DMS53 (cell line): ENCODE measurements around the gene PCNP.
"Not testable (repeated sequence)": the region's sequence is repeated elsewhere in the genome, so short reads cannot be mapped to it uniquely, and the experiment has no call there.

Experiments
- DNase-seq: peaks from one replicate; lab custom pipeline; 2025; lab: John Stamatoyannopoulos, UW

PCNP gene

GRCh38 chr3:101633186-101633585, 59.2 kb downstream of the PCNP start:
- no peak for DNase-seq

DNA sequence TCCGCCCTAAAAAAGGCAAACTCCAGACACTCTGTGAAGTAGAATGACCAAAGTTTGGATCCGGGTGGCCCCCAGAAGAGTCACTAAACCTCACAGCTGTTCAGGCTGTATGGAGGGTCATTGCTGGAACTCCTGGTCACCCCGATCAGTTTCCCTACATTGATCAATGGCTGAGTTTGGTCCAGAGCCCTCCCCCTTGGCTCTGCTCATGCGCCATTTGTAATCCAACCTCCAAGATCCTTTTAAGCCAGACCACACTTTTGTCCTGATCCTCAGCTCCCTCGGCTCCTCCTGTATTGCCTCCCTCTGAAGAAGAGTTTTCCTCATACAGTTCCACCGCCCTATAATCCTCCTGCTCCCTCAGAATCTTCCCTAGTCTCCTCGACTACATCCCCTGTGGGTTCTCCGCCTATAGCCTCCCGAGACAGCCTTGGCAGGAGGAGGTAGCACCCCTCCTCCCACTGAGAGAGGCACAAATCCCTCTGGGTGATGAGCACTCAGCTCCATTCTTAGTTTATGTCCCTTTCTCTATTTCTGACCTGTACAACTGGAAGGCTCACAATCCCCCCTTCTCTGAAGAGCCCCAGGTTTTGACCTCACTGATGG, 60.7 kb downstream of the PCNP start:
- DNase-seq, result no peak

DNA sequence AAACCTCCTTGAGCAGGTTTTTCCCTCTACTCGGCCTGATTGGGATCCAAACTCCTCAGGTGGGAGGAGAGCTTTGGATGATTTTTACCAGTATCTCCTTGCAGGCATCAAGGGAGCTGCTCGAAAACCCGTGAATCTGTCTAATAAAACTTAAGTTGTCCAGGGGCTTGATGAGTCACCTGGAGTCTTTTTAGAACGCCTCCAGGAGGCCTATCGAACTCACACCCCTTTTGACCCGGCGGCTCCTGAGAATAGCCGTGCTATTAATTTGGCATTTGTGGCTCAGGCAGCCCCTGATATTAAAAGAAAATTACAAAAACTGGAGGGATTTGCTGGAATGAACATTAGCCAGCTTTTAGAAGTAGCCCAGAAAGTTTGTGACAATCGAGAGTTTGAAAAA, 61.4 kb downstream of the PCNP start:
- no peak for DNase-seq

DNA sequence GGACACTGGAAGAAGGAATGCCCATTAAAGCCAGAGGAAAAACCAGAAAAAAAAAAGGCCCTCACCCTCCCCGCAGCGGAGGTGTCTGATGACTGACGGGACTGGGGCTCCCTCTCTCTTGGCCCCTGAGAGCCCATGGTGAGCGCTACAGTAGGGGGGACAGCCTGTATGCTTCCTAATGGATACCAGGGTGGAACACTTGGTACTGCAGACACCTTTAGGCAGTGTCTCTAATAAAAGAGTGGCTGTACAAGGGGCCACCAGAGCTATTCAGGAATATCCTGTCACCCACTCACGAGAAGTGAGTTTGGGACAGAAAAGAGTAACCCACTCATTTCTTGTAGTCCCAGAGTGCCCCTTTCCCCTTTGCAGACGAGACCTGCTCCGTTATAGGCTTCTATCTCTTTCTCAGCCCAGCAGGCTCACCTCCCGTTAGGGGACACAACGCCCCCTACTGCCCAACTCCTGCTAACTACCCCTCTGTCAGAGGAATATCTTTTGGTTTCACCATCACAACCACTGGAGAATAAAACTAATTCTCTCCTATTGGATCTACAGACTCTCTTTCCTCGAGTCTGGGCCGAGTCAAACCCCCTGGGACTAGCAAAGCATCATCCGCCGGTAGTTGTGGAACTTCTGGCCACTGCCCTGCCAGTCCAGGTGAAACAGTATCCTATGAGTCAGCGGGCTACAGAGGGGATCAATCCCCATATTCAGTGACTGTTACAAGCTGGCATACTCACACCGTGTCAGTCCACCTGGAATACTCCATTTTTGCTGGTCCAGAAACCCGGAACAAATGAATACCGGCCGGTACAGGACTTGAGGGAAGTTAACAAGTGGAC, 62.2 kb downstream of the PCNP start:
- peak; percentile 71 for DNase-seq

GRCh38 chr3:101637451-101637850, 63.5 kb downstream of the PCNP start:
- DNase-seq, result no peak

- DNase-seq, result no peak
Measured at GRCh38 chr3:101638261-101638745, 64.3 kb downstream of the PCNP start.

DNA sequence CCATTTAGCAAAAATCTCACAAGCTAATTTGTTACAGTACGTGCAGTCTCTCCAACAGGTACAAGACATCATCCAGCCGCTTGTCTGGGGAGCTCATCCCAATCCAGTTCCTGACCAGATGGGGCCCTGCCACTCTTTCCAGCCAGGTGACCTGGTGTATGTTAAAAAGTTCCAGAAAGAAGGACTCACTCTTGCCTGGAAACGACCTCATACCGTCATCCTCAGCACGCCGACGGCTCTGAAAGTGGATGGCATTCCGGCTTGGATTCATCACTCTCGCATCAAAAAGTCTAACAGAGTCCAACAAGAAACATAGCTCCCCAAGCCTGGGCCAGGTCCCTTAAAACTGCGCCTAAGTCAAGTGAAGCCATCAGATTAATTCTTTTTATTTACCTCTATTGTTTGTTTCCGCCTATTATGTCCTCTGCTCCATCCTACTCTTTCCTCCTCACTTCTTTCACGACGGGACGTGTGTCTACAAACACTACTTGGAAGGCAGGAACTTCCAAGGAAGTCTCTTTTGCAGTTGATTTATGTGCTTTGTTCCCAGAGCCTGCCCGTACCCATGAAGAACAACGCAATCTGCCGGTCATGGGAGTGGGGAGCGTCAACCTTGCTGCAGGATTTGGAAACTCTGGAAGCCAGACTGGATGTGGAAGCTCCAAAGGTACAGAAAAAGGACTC, 65.4 kb downstream of the PCNP start:
- no peak for DNase-seq

DNA sequence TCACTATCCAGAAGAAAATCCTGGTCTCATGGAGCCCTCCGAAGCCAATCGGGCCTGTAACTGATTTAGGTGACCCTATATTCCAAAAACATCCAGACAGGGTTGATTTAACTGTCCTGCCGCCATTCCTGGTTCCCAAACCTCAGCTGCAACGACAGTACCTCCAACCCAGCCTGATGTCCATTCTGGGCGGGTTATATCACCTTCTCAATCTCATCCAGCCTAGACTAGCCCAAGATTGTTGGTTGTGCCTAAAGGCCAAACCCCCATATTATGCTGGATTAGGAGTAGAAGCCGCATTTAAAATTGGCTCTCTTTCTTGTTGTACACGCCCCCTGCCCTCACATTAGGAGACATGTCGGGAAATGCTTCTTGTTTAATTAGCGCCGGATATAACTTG, 66.3 kb downstream of the PCNP start:
- DNase-seq, result no peak

- not testable (repeated sequence) for DNase-seq
Measured at GRCh38 chr3:101641397-101642115, 67.6 kb downstream of the PCNP start.

DNA sequence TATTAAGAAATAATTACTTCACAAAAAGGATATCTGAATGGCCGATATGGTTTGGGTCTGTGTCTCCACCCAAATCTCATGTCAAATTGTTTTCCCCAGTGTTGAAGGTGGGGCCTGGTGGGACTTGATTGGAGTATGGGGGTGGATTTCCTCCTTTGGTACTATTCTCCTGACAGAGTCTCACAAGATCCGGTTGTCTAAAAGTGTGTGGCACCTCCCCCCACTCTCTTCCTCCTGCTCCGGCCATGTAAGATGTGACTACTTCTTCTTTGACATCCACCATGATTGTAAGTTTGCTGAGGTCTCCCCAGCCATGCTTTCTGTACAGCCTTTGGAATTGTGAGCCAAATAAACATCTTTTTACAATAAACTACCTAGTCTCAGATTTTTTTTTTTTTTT, 68.5 kb downstream of the PCNP start:
- no peak for DNase-seq

DNA sequence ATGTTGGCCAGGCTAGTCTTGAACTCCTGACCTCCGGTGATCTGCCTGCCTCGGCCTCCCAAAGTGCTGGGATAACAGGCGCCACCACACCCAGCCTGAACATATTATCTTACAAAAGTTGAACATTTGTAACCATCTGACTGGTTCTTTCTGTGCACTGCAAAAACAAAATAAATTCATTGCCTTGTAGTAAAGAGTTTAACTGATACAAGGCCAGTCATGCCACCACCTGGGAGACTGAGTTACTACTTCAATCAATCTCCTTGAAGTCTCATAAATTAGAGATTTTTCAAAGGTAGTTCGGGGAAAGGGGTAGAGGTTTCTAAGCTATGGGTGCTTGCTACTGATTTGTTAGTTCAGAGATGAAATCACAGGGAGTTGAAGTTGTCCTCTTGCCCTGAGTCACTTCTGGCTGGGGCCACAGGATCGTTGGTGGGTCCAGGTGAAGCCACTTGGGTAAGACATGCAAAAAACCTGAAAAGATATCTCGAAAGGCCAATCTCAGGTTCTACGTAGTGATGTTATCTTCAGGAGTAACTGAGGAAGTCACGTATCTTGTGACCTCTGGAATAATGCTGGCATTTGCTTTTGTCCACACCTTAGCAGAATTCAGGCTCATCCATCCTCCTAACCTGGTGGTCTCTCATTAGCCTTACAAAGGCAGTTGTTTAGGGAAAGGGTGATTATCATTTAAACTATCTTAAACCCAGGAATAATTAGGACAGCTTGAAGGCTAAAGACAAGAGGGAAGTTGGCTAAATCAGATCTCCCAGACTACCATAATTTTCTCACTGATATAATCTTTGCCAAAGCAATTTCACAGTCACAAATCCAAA, 69.2 kb downstream of the PCNP start:
- DNase-seq, result no peak
